Muscle of leg (tissue), 11 donors: ENCODE data around the gene GCN1. TPM values are rescaled to one million over a fixed set of nuclear protein-coding genes. Genes with fewer than 3 reads are reported as not detected.

Experiments used
- DNase-seq: peaks from one replicate; pipeline ENCODE4 v3.0.0; 2013
- H3K27ac ChIP-seq: one replicate; pipeline ENCODE4 v1.5.1; 2013; ENCODE audit warnings: mild to moderate bottlenecking, low read length, control low read depth
- H3K27me3 ChIP-seq: one replicate; pipeline ENCODE4 v1.6.1; 2013; ENCODE audit warnings: low read length; ENCODE audit not compliant: control insufficient read depth, insufficient read depth
- H3K36me3 ChIP-seq: one replicate; pipeline ENCODE4 v1.6.1; 2013; ENCODE audit warnings: low read length; ENCODE audit not compliant: control insufficient read depth, insufficient read depth
- H3K4me1 ChIP-seq: one replicate; pipeline ENCODE4 v1.6.1; 2013; ENCODE audit warnings: low read length; ENCODE audit not compliant: control insufficient read depth, insufficient read depth
- H3K4me3 ChIP-seq: one replicate; pipeline ENCODE4 v1.5.1; 2013; ENCODE audit warnings: low read length, control low read depth
- H3K9me3 ChIP-seq: replicated peaks from 2 replicates; pipeline ENCODE4 v1.6.1; 2013; ENCODE audit warnings: low read depth, low read length; ENCODE audit not compliant: control insufficient read depth
- WGBS: methylation state at CpG from one replicate; pipeline ENCODE4 v1.1.5; 2013; ENCODE audit warnings: missing lambda C conversion rate; ENCODE audit not compliant: insufficient coverage; 5-methylcytosine and 5-hydroxymethylcytosine counted together
- polyA plus RNA-seq, 8 donors: library from polyadenylated mRNA; unstranded; fragments of 120-200 nt; gene quantifications; one replicate each; pipeline versions ENCODE4 v1.2.1 to v1.2.3, GENCODE V29; 2013; ENCODE audit warnings: inconsistent platforms in 1 of 8, low replicate concordance in 1 of 8; ENCODE audit not compliant: insufficient read length in 8 of 8, insufficient read depth in 1 of 8
- total RNA-seq: library from RNA; stranded (reverse); fragments of 120-200 nt; gene quantifications from one replicate; pipeline ENCODE4 v1.2.4, GENCODE V29; 2013

Gene GCN1
- total and polyA plus RNA-seq, 9 donors, result 34.9 to 50.6 (median 43.5) TPM

- Histone ChIP-seq H3K4me1 (no peaks in the 10 kb centered on the region), H3K36me3 (peaks cover 94% of the 10 kb centered on the region), H3K27me3 (no peaks in the 10 kb centered on the region), H3K27ac (no peak overlapping the region), H3K9me3 (no peaks in the 10 kb centered on the region), H3K4me3 (no peak overlapping the region)
- no peak for DNase-seq
- 82% methylated on average over 2 of the region's 9 CpGs for WGBS
Measured at GRCh38 chr12:120132054-120132836, 62.3 kb downstream of the GCN1 start.

- 97% methylated on average over 15 of the region's 15 CpGs for WGBS
- H3K27me3 ChIP-seq, result no peaks in the 10 kb centered on the region
Measured at GRCh38 chr12:120131116-120131515, 63.4 kb downstream of the GCN1 start.

GRCh38 chr12:120130011-120130410 lies 64.5 kb downstream of the GCN1 start:
- Histone ChIP-seq H3K9me3 (no peaks in the 10 kb centered on the region), H3K4me3 (no peak overlapping the region), H3K4me1 (no peaks in the 10 kb centered on the region), H3K36me3 (peaks cover 89% of the 10 kb centered on the region), H3K27ac (no peak overlapping the region), H3K27me3 (no peaks in the 10 kb centered on the region)
- DNase-seq, result no peak
- WGBS, result 92% methylated on average over 5 of the region's 6 CpGs

More at GRCh38 chr12:120131116-120131515, 63.4 kb downstream of the GCN1 start:
- Histone ChIP-seq H3K4me3 (no peak overlapping the region), H3K36me3 (peaks cover 91% of the 10 kb centered on the region), H3K27ac (no peak overlapping the region), H3K4me1 (no peaks in the 10 kb centered on the region), H3K9me3 (no peaks in the 10 kb centered on the region)
- no peak for DNase-seq

GRCh38 chr12:120126635-120127005 lies 67.9 kb downstream of the GCN1 start:
- DNase-seq, result peak; percentile 82
- Histone ChIP-seq H3K4me1 (no peaks in the 10 kb centered on the region), H3K36me3 (peaks cover 56% of the 10 kb centered on the region), H3K9me3 (no peaks in the 10 kb centered on the region), H3K27ac (peak overlapping the region; percentile 15), H3K4me3 (no peak overlapping the region), H3K27me3 (no peaks in the 10 kb centered on the region)
- WGBS, result 50% methylated on average over 2 of the region's 2 CpGs

GRCh38 chr12:120125792-120126634 lies 68.5 kb downstream of the GCN1 start:
- 50% methylated on average over 1 of the region's 6 CpGs for WGBS
- Histone ChIP-seq H3K27ac (peak overlapping the region; percentile 15), H3K27me3 (no peaks in the 10 kb centered on the region), H3K9me3 (no peaks in the 10 kb centered on the region), H3K4me3 (no peak overlapping the region), H3K4me1 (no peaks in the 10 kb centered on the region), H3K36me3 (peaks cover 50% of the 10 kb centered on the region)
- no peak for DNase-seq

GRCh38 chr12:120125029-120125428 lies 69.5 kb downstream of the GCN1 start:
- 93% methylated on average over 2 of the region's 4 CpGs for WGBS
- Histone ChIP-seq H3K4me3 (no peak overlapping the region), H3K4me1 (no peaks in the 10 kb centered on the region), H3K27ac (no peak overlapping the region), H3K27me3 (no peaks in the 10 kb centered on the region), H3K9me3 (no peaks in the 10 kb centered on the region), H3K36me3 (peaks cover 40% of the 10 kb centered on the region)
- no peak for DNase-seq

GRCh38 chr12:120121766-120122293 lies 72.7 kb downstream of the GCN1 start:
- peaks cover 18% of the 10 kb centered on the region for H3K36me3 ChIP-seq
- no CpG with 5 or more reads among the region's 4 CpGs for WGBS
- H3K27ac ChIP-seq, result no peak overlapping the region
- H3K4me1 ChIP-seq, result peaks cover 9% of the 10 kb centered on the region
- H3K27me3 ChIP-seq, result no peaks in the 10 kb centered on the region
- no peak overlapping the region for H3K4me3 ChIP-seq
- H3K9me3 ChIP-seq, result no peaks in the 10 kb centered on the region
- DNase-seq, result no peak

- no peak overlapping the region for H3K27ac ChIP-seq
- H3K9me3 ChIP-seq, result no peaks in the 10 kb centered on the region
- H3K4me3 ChIP-seq, result no peak overlapping the region
- H3K27me3 ChIP-seq, result no peaks in the 10 kb centered on the region
- peaks cover 9% of the 10 kb centered on the region for H3K4me1 ChIP-seq
- no peak for DNase-seq
- no CpG with 5 or more reads among the region's 2 CpGs for WGBS
- peaks cover 13% of the 10 kb centered on the region for H3K36me3 ChIP-seq
Measured at GRCh38 chr12:120121343-120121742, 73.2 kb downstream of the GCN1 start.

- no peaks in the 10 kb centered on the region for H3K9me3 ChIP-seq
- H3K27me3 ChIP-seq, result no peaks in the 10 kb centered on the region
- WGBS, result 86% methylated on average over 5 of the region's 9 CpGs
- H3K36me3 ChIP-seq, result peaks cover 19% of the 10 kb centered on the region
- DNase-seq, result no peak
- peaks cover 23% of the 10 kb centered on the region for H3K4me1 ChIP-seq
- H3K4me3 ChIP-seq, result no peak overlapping the region
- no peak overlapping the region for H3K27ac ChIP-seq
Measured at GRCh38 chr12:120119271-120119973, 75.1 kb downstream of the GCN1 start.
